ENCODE measurements around the gene COPG2. TPM values are rescaled to one million over a fixed set of nuclear protein-coding genes. Genes with fewer than 3 reads are reported as not detected.

The COPG2 gene
- total and polyA plus RNA-seq, 2 of the 8 experiments (the other 6 are each of a cell fraction or from before 2014, with no cell fraction given), result 50.3 to 53.1 TPM

- TF ChIP-seq NRF1 (IDR thresholded peaks at IDR 0.05; ENCODE audit: low read depth, low read length) (no peak), CEBPB (IDR thresholded peaks at IDR 0.05; ENCODE audit: low read depth, low read length) (no peak), PHF8 (conservative IDR thresholded peaks at IDR 0.05; ENCODE audit: low read depth, low read length) (no peak), RNF2 (IDR thresholded peaks at IDR 0.05; ENCODE audit: borderline replicate concordance, low read depth, low read length, missing control alignments, poor library complexity, severe bottlenecking) (no peak), CHD1 (IDR thresholded peaks at IDR 0.05; ENCODE audit: low read depth, low read length) (no peak), SUZ12 (IDR thresholded peaks at IDR 0.05; ENCODE audit: low read length) (no peak), BCL11A (IDR thresholded peaks at IDR 0.05; ENCODE audit: low read depth in 2 of 2, low read length in 2 of 2) (no peak), CHD2 (IDR thresholded peaks at IDR 0.05; ENCODE audit: low read length) (no peak), KDM4A (IDR thresholded peaks at IDR 0.05; ENCODE audit: low read depth, low read length, severe bottlenecking) (peak; percentile 26), SRF (IDR thresholded peaks at IDR 0.05; ENCODE audit: low read depth, low read length) (no peak), EGR1 (IDR thresholded peaks at IDR 0.05; ENCODE audit: borderline replicate concordance, low read depth, low read length) (no peak), RBBP5 (IDR thresholded peaks at IDR 0.05; ENCODE audit: borderline replicate concordance, low read depth, low read length) (peak; percentile 42; the same call in 1 of the 2 replicates), CTCF (IDR thresholded peaks at IDR 0.05; ENCODE audit: control extremely low read depth in 1 of 3, insufficient read depth in 1 of 3, low read depth in 1 of 3, low read length in 3 of 3) (peak; percentile 63 to 75 (median 72)), NANOG (IDR thresholded peaks at IDR 0.05; ENCODE audit: insufficient read depth, low read depth, low read length, poor library complexity, severe bottlenecking) (no peak), RXRA (IDR thresholded peaks at IDR 0.05; ENCODE audit: insufficient read depth, low read depth, low read length) (no peak), SAP30 (IDR thresholded peaks at IDR 0.05; ENCODE audit: insufficient read depth, insufficient replicate concordance, low read length) (no peak), KDM1A (IDR thresholded peaks at IDR 0.05; ENCODE audit: borderline replicate concordance, low read length) (no peak), ASH2L (IDR thresholded peaks at IDR 0.05; ENCODE audit: low read length) (peak; percentile 85)
- TF ChIP-seq, protein P1, sequence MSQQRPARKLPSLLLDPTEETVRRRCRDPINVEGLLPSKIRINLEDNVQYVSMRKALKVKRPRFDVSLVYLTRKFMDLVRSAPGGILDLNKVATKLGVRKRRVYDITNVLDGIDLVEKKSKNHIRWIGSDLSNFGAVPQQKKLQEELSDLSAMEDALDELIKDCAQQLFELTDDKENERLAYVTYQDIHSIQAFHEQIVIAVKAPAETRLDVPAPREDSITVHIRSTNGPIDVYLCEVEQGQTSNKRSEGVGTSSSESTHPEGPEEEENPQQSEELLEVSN (IDR thresholded peaks at IDR 0.05), result 0 out of 2 replicates have a peak, but pooled peaks have one; percentile 20
Observed at GRCh38 chr7:130490888-130491804, 177.4 kb downstream of the COPG2 start (continued).

Measured in H1 (cell line).